Kasumi-1 (cell line): ENCODE results near the gene MEDAG.

Experiments
- DNase-seq, 2 experiments: peaks; one replicate each; lab custom pipeline; 2025; lab: John Stamatoyannopoulos, UW

The MEDAG gene

DNA sequence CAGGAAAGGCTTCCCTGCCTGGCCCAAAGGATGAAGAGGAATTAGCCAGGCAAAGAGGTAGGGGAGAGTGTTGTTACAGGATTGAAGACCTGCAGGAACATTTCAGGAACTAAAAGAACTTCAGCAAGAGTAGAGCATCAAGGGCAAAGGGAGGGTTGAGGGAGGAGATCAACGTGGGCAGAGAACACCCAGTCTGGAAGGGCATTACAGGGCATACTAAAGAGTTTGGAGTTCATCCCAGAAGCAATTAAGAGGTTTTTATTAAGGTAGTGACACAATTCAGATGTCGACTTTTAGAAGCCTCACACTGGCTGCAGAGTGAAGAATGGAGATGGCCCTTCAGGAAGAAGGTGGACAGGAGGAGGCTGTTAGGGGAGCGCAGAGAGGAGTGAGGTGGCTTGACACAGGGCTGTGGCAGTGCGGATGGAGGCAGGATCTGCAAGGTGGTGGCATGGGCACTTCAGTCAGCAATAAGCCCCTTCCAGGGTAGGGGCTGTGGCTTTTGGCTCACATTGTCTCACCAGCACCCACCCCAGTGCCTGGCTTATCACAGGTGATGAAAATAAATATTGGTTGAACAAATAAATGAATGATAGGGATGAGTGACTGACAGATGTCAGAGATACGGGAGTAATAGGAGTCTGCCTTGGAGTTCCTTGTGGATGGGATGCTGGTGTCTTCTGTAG lies 51.3 kb downstream of the MEDAG start:
- DNase-seq = no peak

- DNase-seq = no peak
Measured at GRCh38 chr13:30959678-30960077, 53.6 kb downstream of the MEDAG start.

DNA sequence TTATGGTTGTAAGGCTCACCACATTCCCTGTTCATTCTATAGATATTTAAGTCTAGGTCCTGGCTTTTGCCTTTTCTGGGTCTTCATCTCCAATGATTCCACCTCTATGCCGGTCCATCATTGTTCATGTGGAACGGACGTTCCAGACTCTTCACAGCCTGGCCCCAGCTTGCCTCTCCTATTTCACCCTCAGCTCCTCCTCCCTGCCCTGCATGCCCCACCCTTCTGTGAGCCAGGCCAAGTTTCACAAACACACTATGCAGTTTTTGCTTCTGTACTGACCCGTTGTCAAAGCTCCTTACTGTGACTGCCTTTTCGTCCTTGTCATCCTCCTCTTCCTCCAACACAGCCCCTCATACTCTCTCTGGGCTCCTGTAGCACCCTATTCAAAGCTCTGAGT lies 57.7 kb downstream of the MEDAG start:
- DNase-seq = no peak

DNA sequence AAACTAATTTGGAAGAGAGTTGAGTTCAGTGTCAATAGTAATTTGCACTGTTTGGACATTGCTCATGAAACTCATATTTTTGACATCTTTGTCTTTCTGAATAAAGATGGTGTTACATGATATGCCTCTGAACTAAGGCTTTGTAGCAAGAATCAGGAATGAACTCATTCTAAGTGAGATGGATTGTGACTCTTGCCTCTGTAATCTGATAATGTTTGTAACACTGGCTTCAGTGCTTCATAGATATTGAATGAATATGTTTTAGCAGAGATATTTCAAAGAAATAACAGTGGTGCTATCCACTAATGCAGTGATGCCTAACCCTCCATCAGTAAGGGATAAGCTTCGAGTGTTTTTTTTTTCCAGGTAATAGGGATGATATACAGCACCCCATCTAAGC lies 59.3 kb downstream of the MEDAG start:
- DNase-seq = no peak

DNA sequence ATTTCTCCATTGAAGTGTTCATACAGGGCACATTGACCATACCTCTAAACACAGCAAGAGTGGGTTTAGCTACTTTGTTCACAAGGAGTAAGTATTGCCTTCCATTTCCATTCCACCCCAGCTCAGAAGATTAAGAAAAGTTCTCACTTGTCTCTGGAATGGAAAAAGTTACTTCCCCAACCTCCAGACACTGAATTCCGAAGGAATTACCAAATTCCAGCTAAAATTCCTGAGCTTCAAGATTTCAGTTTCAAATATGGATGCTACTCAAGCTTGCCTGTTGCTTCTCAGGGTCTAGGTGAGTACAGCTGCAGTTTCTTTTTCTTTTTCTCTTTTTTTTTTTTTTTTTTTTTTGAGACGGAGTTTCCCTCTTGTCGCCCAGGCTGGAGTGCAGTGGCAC lies 60.0 kb downstream of the MEDAG start:
- DNase-seq = no peak

- no peak for DNase-seq
Measured at GRCh38 chr13:30968846-30969245, 62.8 kb downstream of the MEDAG start.

DNA sequence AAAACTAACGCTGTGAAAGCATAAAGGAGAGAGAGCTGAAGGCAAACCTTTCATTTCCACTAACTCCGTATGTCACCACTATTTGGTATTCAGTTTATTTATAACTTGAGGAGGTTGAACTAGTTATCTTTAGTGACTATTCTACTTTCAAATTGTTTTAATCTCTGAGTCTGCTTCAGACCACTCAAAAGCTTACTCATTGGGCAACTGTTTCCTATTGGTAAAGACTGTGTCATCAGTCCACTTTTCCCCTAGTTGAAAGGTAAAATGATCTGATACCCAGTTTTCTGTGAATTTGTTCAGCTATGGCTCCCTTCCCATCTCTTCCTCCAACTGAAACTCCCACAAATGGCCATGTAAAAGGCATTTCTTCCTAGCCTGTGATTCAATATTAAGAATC lies 65.5 kb downstream of the MEDAG start:
- DNase-seq = no peak

DNA sequence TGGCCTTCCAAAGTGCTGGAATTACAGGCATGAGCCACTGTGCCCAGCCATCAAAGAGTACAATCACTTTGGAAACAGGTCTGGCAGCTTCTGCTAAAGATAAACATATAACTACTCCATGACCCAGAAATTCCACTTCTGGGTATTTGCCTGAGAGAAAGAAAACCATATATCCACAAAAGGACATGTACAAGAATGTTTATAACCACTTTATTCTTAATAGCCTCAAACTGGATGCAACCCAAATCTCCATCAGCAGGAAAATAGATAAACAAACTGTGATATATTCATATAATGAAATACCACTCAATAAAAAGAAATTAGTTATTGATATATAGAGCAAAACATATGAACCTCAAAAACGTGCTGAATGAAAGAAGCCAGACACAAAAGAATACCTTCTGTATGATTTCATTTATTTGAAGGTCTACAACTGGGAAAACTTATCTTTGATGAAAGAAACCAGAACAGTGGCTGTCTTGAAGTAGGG lies 66.9 kb downstream of the MEDAG start:
- DNase-seq = no peak

DNA sequence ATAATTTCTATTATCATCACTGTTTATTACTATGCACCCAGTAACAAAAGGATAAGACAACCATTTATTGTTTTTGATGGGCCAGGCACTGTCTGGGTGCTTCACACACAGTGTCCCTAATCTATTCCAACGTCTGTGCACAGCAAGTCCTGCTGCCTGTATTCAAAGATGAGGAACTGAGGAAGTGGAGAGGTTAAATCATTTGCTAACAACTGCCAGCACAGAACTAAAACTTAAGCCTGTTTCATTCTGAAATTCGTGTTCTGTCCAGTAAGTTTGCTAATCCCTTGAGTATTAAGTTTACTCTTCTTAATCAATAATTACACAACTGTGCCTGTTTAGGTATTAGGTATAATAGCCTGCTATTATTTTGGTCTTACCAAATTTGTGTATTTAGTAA lies 68.3 kb downstream of the MEDAG start:
- DNase-seq = peak in 1 of 2 experiments; percentile 0
